GM19240 (cell line): ENCODE measurements around the gene SPDYE6.
"Not testable (repeated sequence)": the region's sequence is repeated elsewhere in the genome, so short reads cannot be mapped to it uniquely, and the experiment has no call there.

ENCODE experiments used
- DNase-seq: peaks from one replicate; pipeline ENCODE4 v3.0.0; 2011; ENCODE audit warnings: low spot score; ENCODE audit not compliant: insufficient read length

The SPDYE6 gene

GRCh38 chr7:102356344-102356743 lies at the start of gene SPDYE6:
TSS of gene SPDYE6 (minus strand) at chr7:102356444. CDS start at chr7:102356023, 421 bp downstream.
- DNase-seq: not testable (repeated sequence)

- DNase-seq: not testable (repeated sequence)
Observed at GRCh38 chr7:102404862-102405188, 48.6 kb upstream of the SPDYE6 start.

- peak; percentile 64 for DNase-seq
Observed at GRCh38 chr7:102404005-102404861, 48.0 kb upstream of the SPDYE6 start.

GRCh38 chr7:102403563-102403962 lies 47.3 kb upstream of the SPDYE6 start:
- DNase-seq: no peak

- DNase-seq: no peak
Observed at GRCh38 chr7:102400360-102400759, 44.1 kb upstream of the SPDYE6 start.

- no peak for DNase-seq
Observed at GRCh38 chr7:102398543-102398942, 42.3 kb upstream of the SPDYE6 start.

GRCh38 chr7:102396710-102397019 lies 40.4 kb upstream of the SPDYE6 start:
- no peak for DNase-seq

- peak; percentile 74 for DNase-seq
Observed at GRCh38 chr7:102395873-102396709, 39.8 kb upstream of the SPDYE6 start, which contains the start of gene PRKRIP1. TSS of gene PRKRIP1 (plus strand) at chr7:102396363. CDS start at chr7:102396412, 49 bp downstream.

GRCh38 chr7:102395592-102395872 lies 39.3 kb upstream of the SPDYE6 start:
- no peak for DNase-seq

- DNase-seq: no peak
Observed at GRCh38 chr7:102393467-102393866, 37.2 kb upstream of the SPDYE6 start.

- no peak for DNase-seq
Observed at GRCh38 chr7:102392330-102392729, 36.1 kb upstream of the SPDYE6 start.

- DNase-seq: no peak
Observed at GRCh38 chr7:102390697-102391484, 34.6 kb upstream of the SPDYE6 start.

GRCh38 chr7:102389810-102390209 lies 33.6 kb upstream of the SPDYE6 start:
- DNase-seq: no peak

GRCh38 chr7:102387064-102387463 lies 30.8 kb upstream of the SPDYE6 start:
- DNase-seq: no peak

GRCh38 chr7:102381696-102382425 lies 25.6 kb upstream of the SPDYE6 start:
- DNase-seq: not testable (repeated sequence)

- not testable (repeated sequence) for DNase-seq
Observed at GRCh38 chr7:102380837-102381236, 24.6 kb upstream of the SPDYE6 start.

- DNase-seq: no peak
Observed at GRCh38 chr7:102376964-102377466, 20.8 kb upstream of the SPDYE6 start.

- DNase-seq: not testable (repeated sequence)
Observed at GRCh38 chr7:102372796-102373195, 16.6 kb upstream of the SPDYE6 start.

GRCh38 chr7:102370038-102370437 lies 13.8 kb upstream of the SPDYE6 start:
- DNase-seq: not testable (repeated sequence)

GRCh38 chr7:102365390-102365789 lies 9.1 kb upstream of the SPDYE6 start:
- DNase-seq: not testable (repeated sequence)

GRCh38 chr7:102364394-102364886 lies 8.2 kb upstream of the SPDYE6 start:
- not testable (repeated sequence) for DNase-seq
